Measurements from ENCODE around the gene C1orf50. TPM values are rescaled to one million over a fixed set of nuclear protein-coding genes. Genes with fewer than 3 reads are reported as not detected.

C1orf50 gene
- total and polyA plus RNA-seq, 2 of the 4 experiments (the other 2 are of a cell fraction) = 2.0 to 6.0 TPM

- in situ Hi-C loops (cut with MboI; ENCODE audit: low sequenced_read_pairs) (no loop called here), dilution Hi-C loops (cut with HindIII; ENCODE audit: low sequenced_read_pairs, unreplicated experiment) (no loop called here), intact Hi-C loops (cut with micrococcal nuclease) (no loop called here)
- Histone ChIP-seq H3K9me1 (ENCODE audit: insufficient read depth, low read length) (0 out of 2 replicates have a peak, but pooled peaks cover 2% of the 10 kb centered on the region), H4K91ac (ENCODE audit: insufficient read depth, low read depth, low read length) (no peak overlapping the region), H4K20me1 (ENCODE audit: insufficient read depth, low read length) (no peaks in the 10 kb centered on the region), H3K56ac (ENCODE audit: extremely low read depth, insufficient read depth, low read length) (no peak overlapping the region), H2AK5ac (ENCODE audit: low read depth, low read length) (no peak overlapping the region), H3K18ac (ENCODE audit: low read depth, low read length) (no peak overlapping the region), H2BK20ac (ENCODE audit: low read depth, low read length) (no peak overlapping the region), H2BK120ac (ENCODE audit: low read depth, low read length) (no peak overlapping the region), H2AK9ac (replicated peaks; ENCODE audit: low read depth, low read length, poor library complexity) (no peak overlapping the region), H3K4me2 (ENCODE audit: low read depth, low read length) (no peak overlapping the region), H2BK15ac (ENCODE audit: low read depth, low read length) (no peak overlapping the region), H3K4me1 (ENCODE audit: control insufficient read depth, insufficient read depth, low read length) (peaks cover 7% of the 10 kb centered on the region), H3K4ac (ENCODE audit: low read depth, low read length) (no peak overlapping the region), H3K14ac (replicated peaks; ENCODE audit: low read depth, low read length) (no peak overlapping the region), H3K4me3 (ENCODE audit: insufficient read depth, low read depth, low read length) (no peak overlapping the region), H3K23ac (ENCODE audit: low read depth, low read length) (no peak overlapping the region), H3K27me3 (ENCODE audit: control insufficient read depth, insufficient read depth, low read length) (no peaks in the 10 kb centered on the region), H3K9me3 (ENCODE audit: control insufficient read depth, insufficient read depth, low read length) (no peaks in the 10 kb centered on the region), H3K79me1 (ENCODE audit: low read depth in 1 of 2, low read length in 2 of 2) (peaks cover 0 to 1% of the 10 kb centered on the region in 2 experiments; a peak in 1 of 4 replicates), H3K36me3 (ENCODE audit: control insufficient read depth, insufficient read depth, low read length) (peaks cover 3% of the 10 kb centered on the region), H4K8ac (ENCODE audit: low read depth in 2 of 2, low read length in 2 of 2) (no peak overlapping the region), H3K9ac (ENCODE audit: low read depth, low read length) (no peak overlapping the region), H4K5ac (ENCODE audit: low read depth, low read length) (no peak overlapping the region), H2BK5ac (ENCODE audit: low read depth, low read length, poor library complexity, severe bottlenecking) (no peak overlapping the region), H2AFZ (replicated peaks; ENCODE audit: low read length, poor library complexity) (no peak overlapping the region), H3K27ac (ENCODE audit: insufficient read depth, low read length) (no peak overlapping the region)
- CTCF ChIA-PET = interaction anchor here (0.5 to 1.2 kb wide), 2 partner anchors 15 to 44 kb away, joined by 3 to 6 read pairs; no protein-coding TSS in a partner anchor
- no peak for TF ChIP-seq RCOR1 (IDR thresholded peaks at IDR 0.05; ENCODE audit: insufficient replicate concordance, low read length)
- no peak for TF ChIP-seq CTCF (conservative IDR thresholded peaks at IDR 0.05; ENCODE audit: low read depth, low read length)
- no peak for TF ChIP-seq SMC3 (IDR thresholded peaks at IDR 0.05; ENCODE audit: low read depth, low read length)
- no peak for TF ChIP-seq RAD21 (IDR thresholded peaks at IDR 0.05; ENCODE audit: low read length)
- no peak for TF ChIP-seq POLR2A (IDR thresholded peaks at IDR 0.05; ENCODE audit: low read depth, low read length)
- TF ChIP-seq BHLHE40 (IDR thresholded peaks at IDR 0.05; ENCODE audit: low read depth, low read length) = no peak
- no peak for TF ChIP-seq RFX5 (IDR thresholded peaks at IDR 0.05; ENCODE audit: low read depth, low read length)
- TF ChIP-seq CHD1 (IDR thresholded peaks at IDR 0.05; ENCODE audit: low read depth, low read length) = no peak
- no peak for TF ChIP-seq MXI1 (IDR thresholded peaks at IDR 0.05; ENCODE audit: borderline replicate concordance, low read depth, low read length)
- TF ChIP-seq CEBPB (IDR thresholded peaks at IDR 0.05; ENCODE audit: low read depth, low read length) = no peak
- TF ChIP-seq, protein P1, sequence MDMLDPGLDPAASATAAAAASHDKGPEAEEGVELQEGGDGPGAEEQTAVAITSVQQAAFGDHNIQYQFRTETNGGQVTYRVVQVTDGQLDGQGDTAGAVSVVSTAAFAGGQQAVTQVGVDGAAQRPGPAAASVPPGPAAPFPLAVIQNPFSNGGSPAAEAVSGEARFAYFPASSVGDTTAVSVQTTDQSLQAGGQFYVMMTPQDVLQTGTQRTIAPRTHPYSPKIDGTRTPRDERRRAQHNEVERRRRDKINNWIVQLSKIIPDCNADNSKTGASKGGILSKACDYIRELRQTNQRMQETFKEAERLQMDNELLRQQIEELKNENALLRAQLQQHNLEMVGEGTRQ (IDR thresholded peaks at IDR 0.05; ENCODE audit: low read depth, low read length) = no peak
- TF ChIP-seq NFE2L2 (IDR thresholded peaks at IDR 0.05; ENCODE audit: low read depth, low read length) = no peak
- TF ChIP-seq ELK1 (IDR thresholded peaks at IDR 0.05; ENCODE audit: borderline replicate concordance, low read depth, low read length) = no peak
- no peak for TF ChIP-seq FOS (IDR thresholded peaks at IDR 0.05; ENCODE audit: low read depth, low read length)
- TF ChIP-seq MAFK (IDR thresholded peaks at IDR 0.05; ENCODE audit: low read depth, low read length) = no peak
- TF ChIP-seq MAZ (IDR thresholded peaks at IDR 0.05; ENCODE audit: borderline replicate concordance, low read depth, low read length) = no peak
- DNase-seq (no peak), ATAC-seq (ENCODE audit: low read depth) (no peak; the same call in 1 of the 2 replicates)
- POLR2A ChIA-PET (ENCODE audit: unreplicated experiment) = interaction anchor here (0.6 kb wide), 1 partner anchor 9 kb away, joined by 4 read pairs; no protein-coding TSS in a partner anchor
- BruUV-seq (replicated peaks) = no TSS peak
Observed at GRCh38 chr1:42806171-42806570, 39.1 kb downstream of the C1orf50 start.
